ENCODE results near the gene SLC27A4. TPM values are rescaled to one million over a fixed set of nuclear protein-coding genes. Genes with fewer than 3 reads are reported as not detected.

The SLC27A4 gene
- polyA plus RNA-seq, 2 of the 4 experiments (the other 2 are of a cell fraction), result 14.5 to 27.0 TPM

DNA sequence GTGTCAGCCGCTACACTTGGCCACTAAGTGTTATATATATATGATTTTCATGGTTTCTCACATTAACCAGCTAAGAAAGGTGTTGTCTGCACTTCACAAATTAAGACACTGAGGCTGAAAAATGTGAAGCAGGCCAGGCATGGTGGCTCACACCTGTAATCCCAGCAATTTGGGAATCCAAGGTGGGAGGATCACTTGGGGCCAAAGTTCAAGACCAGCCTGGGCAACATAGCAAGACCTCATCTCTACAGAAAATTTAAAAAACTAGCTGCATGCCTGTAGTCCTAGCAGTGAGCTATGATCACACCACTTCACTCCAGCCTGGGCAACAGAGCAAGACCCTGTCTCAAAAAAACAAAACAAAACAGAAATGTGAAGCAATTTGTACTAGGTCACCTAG lies 15.9 kb upstream of the SLC27A4 start:
- ChIA-PET CTCF (interaction anchor here (0.8 to 3.6 kb wide), 7 partner anchors 8 to 96 kb away, joined by 3 to 19 read pairs (median 6); partner anchors contain the start of gene CERCAM), POLR2A (no interaction called here)
- no peak for FAIRE-seq
- ATAC-seq, result no peak
- Histone ChIP-seq H3K4me3 (no peak overlapping the region), H3K9me3 (no peaks in the 10 kb centered on the region), H3K27ac (no peak overlapping the region), H3K4me2 (peak overlapping the region; percentile 95; the same call in 2 of the 3 replicates), H3K4me1 (peaks cover 25% of the 10 kb centered on the region)
- 100% methylated on average over 1 of the region's 1 CpG for WGBS (ENCODE audit: missing lambda C conversion rate)
- no peak for DNase-seq (ENCODE audit: low read depth in 1 of 2, low spot score in 1 of 2)
- TF ChIP-seq BHLHE40 (IDR thresholded peaks at IDR 0.05; ENCODE audit: low read depth, low read length) (no peak), E2F6 (IDR thresholded peaks at IDR 0.05; ENCODE audit: borderline replicate concordance, low read depth) (no peak), HDAC2 (IDR thresholded peaks at IDR 0.05) (no peak), SMC3 (IDR thresholded peaks at IDR 0.05) (no peak), RAD21 (conservative IDR thresholded peaks at IDR 0.05 in 1 of 2, IDR thresholded peaks at IDR 0.05 in 1 of 2) (no peak), HOXB13 (CRISPR knock-in tag; IDR thresholded peaks at IDR 0.05; ENCODE audit: low read depth) (no peak), RFX5 (IDR thresholded peaks at IDR 0.05) (no peak), CBX8 (IDR thresholded peaks at IDR 0.05) (no peak), MAX (IDR thresholded peaks at IDR 0.05) (no peak), ZC3H11A (IDR thresholded peaks at IDR 0.05) (no peak), JUNB (IDR thresholded peaks at IDR 0.05) (no peak), EP300 (IDR thresholded peaks at IDR 0.05) (no peak)
- TF ChIP-seq, protein P1, sequence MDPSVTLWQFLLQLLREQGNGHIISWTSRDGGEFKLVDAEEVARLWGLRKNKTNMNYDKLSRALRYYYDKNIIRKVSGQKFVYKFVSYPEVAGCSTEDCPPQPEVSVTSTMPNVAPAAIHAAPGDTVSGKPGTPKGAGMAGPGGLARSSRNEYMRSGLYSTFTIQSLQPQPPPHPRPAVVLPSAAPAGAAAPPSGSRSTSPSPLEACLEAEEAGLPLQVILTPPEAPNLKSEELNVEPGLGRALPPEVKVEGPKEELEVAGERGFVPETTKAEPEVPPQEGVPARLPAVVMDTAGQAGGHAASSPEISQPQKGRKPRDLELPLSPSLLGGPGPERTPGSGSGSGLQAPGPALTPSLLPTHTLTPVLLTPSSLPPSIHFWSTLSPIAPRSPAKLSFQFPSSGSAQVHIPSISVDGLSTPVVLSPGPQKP (IDR thresholded peaks at IDR 0.05; ENCODE audit: low read depth, low read length), result no peak
- TF ChIP-seq, protein P2, sequence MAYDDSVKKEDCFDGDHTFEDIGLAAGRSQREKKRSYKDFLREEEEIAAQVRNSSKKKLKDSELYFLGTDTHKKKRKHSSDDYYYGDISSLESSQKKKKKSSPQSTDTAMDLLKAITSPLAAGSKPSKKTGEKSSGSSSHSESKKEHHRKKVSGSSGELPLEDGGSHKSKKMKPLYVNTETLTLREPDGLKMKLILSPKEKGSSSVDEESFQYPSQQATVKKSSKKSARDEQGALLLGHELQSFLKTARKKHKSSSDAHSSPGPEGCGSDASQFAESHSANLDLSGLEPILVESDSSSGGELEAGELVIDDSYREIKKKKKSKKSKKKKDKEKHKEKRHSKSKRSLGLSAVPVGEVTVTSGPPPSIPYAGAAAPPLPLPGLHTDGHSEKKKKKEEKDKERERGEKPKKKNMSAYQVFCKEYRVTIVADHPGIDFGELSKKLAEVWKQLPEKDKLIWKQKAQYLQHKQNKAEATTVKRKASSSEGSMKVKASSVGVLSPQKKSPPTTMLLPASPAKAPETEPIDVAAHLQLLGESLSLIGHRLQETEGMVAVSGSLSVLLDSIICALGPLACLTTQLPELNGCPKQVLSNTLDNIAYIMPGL (CRISPR knock-in tag; IDR thresholded peaks at IDR 0.05; ENCODE audit: borderline replicate concordance), result no peak
- TF ChIP-seq, protein P3, sequence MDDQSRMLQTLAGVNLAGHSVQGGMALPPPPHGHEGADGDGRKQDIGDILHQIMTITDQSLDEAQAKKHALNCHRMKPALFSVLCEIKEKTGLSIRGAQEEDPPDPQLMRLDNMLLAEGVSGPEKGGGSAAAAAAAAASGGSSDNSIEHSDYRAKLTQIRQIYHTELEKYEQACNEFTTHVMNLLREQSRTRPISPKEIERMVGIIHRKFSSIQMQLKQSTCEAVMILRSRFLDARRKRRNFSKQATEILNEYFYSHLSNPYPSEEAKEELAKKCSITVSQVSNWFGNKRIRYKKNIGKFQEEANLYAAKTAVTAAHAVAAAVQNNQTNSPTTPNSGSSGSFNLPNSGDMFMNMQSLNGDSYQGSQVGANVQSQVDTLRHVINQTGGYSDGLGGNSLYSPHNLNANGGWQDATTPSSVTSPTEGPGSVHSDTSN (IDR thresholded peaks at IDR 0.05), result no peak

DNA sequence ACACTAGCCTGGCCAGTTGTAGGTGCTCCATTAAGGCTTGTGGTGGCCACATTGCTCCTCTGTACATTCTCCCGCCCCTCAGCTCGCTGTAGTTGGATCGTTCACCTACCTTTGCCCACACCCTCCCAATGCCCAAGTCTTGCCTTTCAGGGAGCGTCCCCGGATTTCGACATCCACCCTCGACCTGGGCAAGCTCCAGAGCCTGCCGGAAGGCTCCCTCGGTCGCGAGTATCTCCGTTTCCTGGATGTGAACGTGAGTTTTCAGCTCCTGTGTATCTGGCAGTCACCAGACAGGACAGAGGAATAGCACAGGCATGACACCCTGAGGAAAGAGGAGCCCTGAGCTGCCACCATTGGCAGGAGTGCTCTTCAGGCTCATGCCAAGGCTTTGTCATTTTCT lies 14.7 kb upstream of the SLC27A4 start:
- Histone ChIP-seq H3K27ac (no peak overlapping the region), H3K4me2 (no peak overlapping the region), H3K9me3 (no peaks in the 10 kb centered on the region), H3K4me3 (no peak overlapping the region), H3K4me1 (peaks cover 25% of the 10 kb centered on the region)
- POLR2A ChIA-PET, result no interaction called here
- TF ChIP-seq KDM1A (IDR thresholded peaks at IDR 0.05; ENCODE audit: low read depth), result no peak
- no peak for TF ChIP-seq NPAS2 (CRISPR knock-in tag; IDR thresholded peaks at IDR 0.05; ENCODE audit: borderline replicate concordance)
- no peak for TF ChIP-seq FOSL2 (IDR thresholded peaks at IDR 0.05)
- TF ChIP-seq FOSL2 (CRISPR knock-in tag; IDR thresholded peaks at IDR 0.05), result no peak
- no peak for TF ChIP-seq ZFP36 (IDR thresholded peaks at IDR 0.05; ENCODE audit: borderline replicate concordance, partially characterized antibody)
- no peak for TF ChIP-seq HOXB13 (CRISPR knock-in tag; IDR thresholded peaks at IDR 0.05; ENCODE audit: low read depth)
- no peak for TF ChIP-seq BHLHE40 (IDR thresholded peaks at IDR 0.05; ENCODE audit: low read depth, low read length)
- TF ChIP-seq EHMT2 (IDR thresholded peaks at IDR 0.05; ENCODE audit: low read depth), result no peak
- ATAC-seq (no peak), FAIRE-seq (no peak), DNase-seq (ENCODE audit: low read depth in 1 of 2, low spot score in 1 of 2) (no peak)
- 89% methylated on average over 13 of the region's 13 CpGs for WGBS (ENCODE audit: missing lambda C conversion rate)
- CTCF ChIA-PET, result interaction anchor here (1.7 to 3.6 kb wide), 3 partner anchors 10 to 94 kb away, joined by 6 to 19 read pairs (median 15); partner anchors contain the start of gene CERCAM

Data from A549 (cell line).